NCI-H2227 treated with DMSO at 0.1 percent for 48 hours (cell line): ENCODE results near the gene HOMER2.

Experiments
- DNase-seq: peaks from one replicate; lab custom pipeline; 2025; lab: John Stamatoyannopoulos, UW

The HOMER2 gene

DNA sequence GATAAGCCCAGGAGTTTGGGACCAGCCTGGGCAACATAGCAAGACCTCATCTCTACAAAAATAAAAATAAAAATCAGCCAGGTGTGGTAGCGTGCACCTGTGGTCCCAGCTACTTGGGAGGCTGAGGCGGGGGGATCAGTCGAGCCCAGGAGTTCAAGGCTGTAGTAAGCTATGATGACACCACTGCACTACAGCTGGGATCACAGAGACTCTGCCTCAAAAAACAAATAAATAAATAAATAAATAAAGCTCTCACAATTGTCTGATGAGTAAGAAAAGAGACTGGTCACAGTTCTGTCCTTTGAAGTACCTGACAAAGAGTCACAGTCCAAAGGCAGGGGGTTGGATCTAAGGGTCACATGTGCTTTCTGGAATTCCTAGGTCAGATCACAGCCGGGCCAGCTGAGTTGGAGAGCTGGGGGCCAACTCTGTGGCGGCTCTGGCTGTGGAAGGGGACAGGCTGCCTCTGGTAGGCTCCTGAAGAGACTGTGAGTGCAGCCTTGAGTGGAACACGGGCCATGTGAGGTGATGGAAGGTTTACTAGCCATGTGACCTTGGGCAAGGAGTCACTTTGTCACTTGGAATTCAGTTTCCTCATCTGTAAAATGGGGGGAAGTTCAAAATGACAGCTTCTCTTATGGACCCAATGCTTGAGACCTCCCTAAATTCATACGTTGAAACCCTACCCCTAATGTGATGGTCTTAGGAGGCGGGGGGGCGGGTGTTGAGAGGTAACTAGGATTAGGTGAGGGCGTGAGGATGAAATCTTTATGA lies 95.9 kb downstream of the HOMER2 start:
- no peak for DNase-seq

DNA sequence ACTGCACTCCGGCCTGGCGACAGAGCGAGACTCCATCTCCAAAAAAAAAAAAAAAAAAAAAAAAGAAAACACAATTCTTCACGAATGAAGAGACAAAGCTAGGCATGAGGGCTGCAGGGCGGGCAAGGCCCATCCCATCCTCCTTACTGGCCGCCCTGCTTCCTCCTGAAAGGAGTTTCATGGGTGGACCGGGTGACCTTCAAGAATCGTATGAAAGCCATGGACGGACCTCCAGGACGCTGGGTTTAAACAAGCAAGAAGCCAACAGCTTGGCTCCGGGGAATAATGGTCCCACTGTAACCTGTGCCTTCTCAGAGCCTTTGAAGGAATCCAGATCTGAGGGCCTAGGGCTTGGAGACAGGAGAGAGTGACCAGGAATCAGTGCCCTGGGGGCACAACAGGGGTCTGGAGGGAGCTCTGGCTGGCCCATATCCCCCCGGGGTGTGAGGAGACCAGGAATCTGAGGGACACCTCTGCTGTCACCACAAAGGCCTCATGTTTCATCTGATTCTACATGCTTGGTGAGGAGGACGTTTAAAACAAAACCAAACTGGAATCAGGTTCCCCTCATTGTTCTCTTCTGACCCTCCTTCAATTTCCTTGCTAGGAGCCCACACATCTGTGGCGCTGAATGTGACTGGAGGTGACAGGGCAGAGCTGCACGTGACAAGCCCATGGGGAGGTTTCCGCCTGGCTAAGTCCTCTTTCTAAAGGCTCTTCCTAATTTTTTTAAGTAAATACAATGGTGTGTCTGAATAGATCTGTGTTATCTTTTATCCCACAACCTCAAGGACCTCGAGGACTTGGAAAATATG lies 97.0 kb downstream of the HOMER2 start:
- DNase-seq = no peak

DNA sequence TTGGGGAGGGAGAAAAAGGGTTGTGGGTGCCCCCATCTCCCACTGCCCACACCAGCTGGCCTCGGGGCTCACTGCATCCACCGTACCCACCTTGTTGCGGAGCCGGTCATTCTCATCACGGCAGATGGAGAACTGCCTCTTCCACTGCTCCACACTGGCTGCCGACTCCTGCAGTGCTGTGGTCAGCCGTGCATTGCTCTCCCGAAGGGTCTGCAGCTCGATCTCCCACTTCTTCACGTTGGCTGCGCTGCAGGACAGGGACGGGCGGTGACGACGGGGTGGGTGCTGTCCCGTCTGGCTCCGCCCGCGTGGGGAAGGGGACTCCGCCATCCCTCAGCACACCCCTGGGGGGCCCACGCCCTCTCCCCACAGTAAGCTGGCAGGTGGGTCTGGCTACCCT lies 98.0 kb downstream of the HOMER2 start:
- DNase-seq = no peak

DNA sequence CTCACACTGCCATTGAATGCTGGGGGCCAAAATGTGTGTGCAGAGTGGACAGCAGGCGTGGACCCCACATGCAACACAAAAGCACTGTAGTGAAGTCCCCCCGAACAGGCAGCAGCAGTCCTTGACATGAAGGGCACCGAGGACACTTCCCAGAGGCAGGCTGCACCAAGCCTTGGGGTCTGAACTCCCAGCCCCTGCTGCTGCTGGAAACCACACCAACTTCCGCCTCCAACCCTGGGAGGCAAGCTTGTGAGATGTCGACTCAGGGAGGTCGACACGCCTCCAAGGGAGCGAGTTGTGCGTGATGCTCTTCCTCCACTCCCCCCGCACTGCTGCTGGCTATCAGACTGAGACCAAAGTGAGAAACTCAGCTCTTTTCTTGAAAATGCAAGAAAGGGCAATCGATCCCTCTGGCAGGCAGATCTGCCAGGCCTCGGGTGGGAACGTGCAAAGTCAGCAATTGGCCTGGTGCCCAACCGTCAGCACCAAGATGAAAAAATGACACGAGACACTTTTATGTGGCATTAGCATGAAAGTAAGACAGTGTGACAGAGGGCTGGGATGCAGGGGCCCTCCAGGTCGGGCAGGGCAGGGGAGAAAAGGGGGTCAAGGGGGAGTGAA lies 99.5 kb downstream of the HOMER2 start:
- no peak for DNase-seq

DNA sequence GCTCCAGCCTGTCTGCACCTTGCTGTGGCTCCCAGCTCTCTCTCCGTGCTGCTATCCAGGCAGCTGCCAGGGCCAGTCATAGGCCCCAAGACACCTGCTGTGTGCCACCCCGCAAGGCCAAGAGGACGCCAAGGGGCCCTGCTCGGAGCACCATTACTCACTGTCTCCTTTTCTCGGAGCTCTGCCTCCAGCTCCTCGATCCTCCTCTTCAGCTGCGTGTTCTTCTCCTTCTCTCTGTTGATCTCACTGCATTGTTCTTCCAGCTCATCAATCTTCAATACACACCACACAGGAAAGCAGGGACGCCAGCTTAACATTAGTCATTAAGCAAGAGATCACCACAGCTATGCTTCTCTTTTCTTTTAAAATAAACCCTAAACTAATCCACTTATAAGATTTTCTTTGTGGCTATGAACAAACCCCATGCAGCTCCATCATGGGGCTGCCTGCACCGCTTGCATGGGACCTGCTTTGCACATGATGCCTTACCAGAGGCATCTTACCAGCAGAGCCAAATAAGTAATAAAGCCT lies 100.5 kb downstream of the HOMER2 start:
- DNase-seq = no peak

DNA sequence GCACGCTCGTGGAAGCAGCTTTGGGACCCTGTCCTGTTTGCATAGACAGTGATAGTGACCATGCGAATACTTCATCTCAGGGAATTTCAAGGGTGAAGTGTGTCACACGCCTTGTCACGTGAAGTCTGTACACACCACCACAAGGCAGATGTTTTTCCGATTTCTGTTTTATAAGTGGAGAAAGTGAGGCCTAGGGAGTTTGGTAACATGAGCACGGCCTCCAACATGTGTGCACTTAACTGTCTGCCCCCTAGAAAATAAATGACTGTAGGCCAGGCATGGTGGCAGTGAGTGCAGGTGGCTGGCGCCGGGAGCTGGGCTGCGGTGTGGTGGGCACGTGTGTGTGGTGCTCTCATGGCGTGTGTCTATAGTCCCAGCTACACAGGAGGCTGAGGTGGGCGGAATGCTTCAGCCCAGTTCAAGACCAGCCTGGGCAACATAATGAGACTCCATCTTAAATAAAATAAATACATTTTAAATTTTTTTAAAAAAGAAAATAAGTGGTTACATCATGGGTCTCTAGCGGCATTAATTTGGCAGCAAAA lies 101.1 kb downstream of the HOMER2 start:
- DNase-seq = no peak

DNA sequence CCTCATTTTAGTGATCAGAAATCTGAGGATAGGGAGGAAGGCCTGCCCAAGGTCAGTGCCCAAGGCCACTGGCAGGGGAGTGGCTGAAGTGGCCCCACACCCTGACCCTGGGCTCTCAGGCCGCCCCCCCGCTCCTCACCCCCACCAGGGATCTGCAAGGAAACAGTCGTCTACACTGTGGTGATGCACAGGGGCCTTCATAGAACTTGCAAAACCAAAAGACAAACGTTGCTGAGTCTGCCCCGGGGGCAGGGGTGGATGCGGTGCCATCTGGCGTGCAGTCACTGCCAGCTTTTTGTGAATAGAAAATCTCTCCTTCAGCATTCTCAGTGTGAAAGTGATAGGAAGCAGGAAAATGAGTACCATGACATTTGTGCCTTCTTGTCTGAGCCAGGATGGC lies 101.8 kb downstream of the HOMER2 start:
- DNase-seq = no peak

DNA sequence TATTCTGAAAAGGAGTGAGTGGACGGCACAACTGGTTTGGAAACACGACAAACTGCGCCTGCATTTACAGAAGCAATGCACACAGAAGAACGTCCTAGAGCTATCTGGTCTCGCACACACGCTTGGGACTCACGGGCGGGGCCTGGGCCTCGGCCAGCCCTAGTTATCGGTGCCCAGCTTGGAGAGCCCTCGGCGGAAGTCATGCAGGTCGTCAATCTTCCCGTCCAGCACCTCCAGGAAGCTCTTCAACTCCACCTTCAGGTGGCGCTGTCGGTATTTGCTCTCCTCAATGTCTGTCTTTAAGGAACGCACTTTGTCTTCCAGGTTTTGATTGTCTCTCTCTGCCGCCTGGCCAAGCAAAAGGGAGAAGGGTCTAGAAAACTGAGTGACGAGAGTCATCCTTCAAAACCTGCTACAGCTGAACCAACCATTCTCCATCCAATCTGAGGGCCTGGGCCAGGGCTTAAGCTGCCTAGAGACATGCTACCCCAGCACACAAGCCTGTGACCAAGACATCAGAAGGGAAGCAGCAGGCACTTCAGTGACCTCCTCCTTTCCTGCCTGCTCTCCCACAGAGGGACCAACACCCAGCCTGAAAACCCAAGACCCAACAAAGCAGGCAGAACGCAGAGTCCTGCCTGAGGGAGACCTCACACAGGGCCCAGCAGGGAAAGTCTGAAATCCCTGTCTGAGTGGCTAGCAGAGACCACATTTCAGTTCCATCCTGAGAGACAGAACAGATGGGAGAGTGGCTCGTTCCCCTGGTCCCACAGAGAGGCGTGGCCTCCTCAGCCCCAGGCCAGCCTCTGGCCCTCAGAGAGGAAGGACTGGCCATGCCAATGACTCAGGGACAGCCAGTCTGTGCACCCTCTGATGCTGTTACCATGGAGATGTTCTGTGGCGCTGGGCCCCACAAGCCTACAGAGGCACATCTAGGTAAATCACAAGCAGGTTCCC lies 102.7 kb downstream of the HOMER2 start:
- peak; percentile 57 for DNase-seq

DNA sequence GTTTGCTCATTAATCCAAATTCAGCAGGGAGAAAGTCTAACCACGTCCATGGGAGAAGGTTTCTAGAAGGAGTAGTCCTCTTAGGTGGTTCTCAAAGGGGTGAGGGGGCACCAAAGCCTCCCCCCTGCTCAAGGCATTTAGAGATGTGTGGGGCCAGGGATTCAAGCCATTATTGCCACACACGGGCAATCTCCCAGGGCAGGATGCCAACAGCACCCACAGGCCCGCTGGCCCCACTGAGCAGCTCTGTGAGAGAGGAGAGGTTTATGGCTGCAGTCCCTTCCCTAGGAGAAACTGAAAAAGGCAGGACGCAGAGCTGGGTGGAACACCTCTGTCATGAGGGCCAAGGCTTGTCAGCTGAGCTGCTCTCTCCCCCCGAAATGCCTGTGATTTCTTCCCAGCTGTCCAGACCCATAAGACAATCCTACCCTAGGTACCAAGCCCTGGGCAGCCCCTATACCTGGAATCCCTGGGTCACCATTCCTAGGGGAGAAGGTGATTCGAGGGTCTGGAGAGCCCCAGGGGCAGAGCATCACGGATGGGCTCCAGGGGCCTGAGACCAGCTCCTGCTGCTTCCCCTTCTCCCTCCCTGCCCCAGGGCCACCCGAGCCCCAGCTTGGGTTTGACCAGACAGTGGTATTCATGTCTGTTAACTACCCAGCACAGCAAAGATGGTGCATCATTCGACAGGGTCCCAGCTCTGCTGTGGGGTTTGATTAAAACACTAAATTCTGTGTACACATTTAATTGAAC lies 104.1 kb downstream of the HOMER2 start:
- no peak for DNase-seq

DNA sequence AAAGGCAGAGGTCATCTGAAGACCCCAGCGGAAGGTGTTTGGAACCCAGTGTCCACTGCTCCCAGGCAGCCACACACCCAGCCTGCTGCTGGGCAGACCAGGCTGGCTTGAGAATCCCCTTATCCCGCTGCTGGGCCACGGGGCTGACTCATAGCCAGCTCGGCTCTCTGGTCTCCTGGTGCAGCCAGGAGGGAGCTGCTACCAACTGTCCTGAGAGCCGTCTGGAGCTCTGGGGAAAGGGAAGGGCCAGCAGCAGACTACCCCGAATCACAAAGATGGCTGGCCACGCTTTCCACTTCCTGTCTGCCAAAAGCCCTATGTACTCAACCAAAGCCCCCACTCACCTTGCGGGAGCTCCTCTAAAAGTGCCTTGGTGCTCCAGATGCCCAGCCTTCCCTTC lies 104.8 kb downstream of the HOMER2 start:
- DNase-seq = no peak

DNA sequence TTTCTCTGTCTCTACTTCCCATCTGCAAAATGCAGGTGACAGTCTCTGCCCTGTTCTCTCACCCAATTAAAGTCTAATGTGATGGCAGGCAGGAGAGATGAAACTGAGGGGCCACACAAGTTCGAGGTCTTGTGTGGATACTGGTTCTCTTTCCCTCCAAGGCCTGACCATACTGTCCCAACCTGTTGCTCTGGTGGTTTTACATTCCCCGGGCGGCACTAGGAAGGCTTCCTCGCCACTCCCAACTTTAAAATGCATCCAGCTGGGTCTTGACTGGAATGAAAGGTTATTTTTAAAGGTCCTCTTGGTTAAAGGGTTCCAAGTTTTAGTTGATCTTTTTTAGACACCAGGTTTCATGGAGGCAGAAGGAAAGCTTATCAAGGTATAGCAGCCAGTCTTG lies 105.9 kb downstream of the HOMER2 start:
- DNase-seq = no peak

DNA sequence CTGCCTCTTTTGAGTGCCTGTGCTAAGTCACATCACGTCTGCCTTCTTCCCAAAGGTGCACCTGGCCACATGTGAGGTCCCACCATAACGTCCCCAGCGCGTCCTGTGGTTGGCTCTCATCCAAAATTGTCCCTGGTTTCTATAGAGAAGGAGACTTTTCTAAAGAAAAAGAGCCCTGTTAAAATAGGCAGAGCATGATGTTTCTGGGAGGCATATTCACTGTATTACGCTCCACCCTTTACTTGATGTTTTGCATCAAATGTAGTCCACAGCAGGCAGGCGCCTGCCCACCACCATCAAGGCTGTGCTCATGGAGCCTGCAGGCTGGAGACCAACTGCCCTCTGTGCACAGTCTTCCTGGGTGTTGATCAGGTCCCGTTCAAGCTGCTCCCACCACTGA lies 106.8 kb downstream of the HOMER2 start:
- DNase-seq = no peak

DNA sequence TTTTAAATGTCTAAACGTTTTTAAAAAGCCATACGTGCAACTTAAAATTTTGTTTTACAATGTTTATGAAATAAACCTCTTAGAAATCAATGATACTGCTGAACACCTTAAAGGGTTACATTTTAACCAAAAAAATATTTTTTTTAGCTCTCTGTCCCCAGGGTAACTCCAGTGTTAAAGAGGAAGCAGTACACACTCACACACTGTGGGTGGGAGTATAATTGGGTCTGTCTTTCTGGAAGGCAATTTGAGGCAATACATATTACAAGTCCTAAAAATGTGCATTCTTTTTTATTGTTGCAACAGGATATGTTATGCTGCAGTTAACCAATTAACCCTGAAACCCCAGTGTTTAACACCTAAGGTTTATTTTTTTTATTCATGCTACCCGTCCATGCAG lies 109.0 kb downstream of the HOMER2 start:
- DNase-seq = no peak

DNA sequence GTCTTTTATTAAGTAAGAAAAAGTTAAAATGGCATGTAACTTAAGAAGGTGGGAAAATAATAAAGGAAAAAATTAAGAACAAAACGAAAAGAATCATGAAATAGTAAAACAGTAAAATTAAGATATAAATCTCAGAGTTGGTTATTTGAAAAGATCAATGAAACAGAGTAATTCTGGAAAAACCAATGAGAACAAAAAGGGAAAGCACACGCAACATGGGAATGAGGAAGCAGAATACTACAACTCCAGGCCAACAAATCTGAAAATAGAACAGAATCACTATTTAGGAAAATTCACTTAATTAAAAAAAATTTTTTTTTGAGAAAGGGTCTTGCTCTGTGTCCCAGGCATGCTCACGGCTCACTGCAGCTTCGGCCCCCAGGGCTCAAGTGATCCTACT lies 112.4 kb downstream of the HOMER2 start:
- no peak for DNase-seq

DNA sequence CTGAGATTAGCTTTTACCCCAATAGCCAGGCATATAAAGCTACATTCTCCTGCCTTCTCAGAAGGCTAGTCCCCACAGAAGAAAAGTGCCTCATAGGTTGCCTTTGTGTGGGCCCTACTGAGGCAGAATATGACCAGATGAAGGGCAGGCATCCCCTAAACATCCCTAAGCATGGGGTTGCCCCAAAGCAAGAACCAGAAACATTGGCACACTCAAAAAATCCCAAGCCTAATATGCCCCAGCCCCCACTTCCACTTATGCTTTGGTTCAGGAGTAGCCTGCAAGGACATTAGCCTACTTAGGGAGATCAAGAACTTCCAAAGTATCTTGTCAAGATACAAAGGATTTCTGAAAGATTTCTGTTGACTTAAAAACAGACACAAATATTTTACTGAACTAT lies 113.4 kb downstream of the HOMER2 start:
- DNase-seq = no peak

DNA sequence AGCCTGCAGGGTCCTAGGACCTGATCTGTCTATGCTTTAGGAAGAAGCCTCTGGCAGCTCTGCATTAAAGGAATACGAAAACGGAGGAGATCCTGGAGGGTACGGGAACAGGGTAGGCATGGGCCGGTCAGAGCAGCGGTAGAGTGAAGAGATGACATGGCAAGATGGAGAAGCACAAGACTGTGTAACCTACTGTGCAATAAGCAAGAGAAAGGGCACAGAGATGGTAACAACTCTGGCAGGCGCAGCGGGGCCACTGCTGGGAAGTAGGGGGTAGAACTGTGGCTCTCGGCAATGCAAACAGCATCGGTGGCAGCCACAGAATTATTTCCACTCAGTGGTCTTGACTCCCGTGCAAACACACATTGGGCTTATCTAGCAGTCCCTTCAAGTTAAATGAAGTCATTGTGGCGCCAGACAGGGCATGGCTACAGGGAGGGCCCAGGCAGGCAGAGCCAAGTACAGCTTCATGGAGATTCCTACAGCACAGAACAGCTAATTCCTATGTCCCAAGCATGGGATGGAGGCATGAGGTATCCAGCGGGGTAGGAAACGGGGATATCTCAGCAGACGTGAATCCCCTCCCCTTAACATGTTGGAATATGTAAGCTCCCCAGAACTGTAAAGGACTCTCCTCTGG lies 114.3 kb downstream of the HOMER2 start:
- no peak for DNase-seq

DNA sequence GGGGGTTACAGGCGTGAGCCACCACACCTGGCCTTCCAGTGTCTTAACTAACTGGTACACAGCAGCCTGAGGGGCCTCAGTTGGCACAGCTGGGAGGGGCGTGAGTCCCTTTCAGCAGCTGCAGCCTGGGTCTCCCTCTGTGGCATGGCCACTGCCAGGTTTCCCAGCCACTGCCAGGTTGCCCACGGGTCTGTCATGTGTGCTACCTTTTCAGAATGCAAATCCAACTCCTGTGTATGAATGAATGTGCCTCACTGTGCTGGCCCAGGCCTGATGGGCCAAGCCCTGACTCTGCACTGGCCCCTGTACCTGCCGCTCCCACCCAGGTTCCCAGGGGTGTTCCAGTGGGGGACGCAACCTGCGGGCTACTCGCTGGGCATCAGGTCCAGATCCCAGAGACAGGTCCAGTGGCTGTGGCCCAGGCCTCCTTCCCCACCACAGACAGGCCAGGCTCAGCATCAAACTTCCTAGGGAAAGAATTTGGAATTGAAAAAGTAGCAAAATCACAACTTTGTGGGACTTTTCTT lies 117.1 kb downstream of the HOMER2 start:
- no peak for DNase-seq

DNA sequence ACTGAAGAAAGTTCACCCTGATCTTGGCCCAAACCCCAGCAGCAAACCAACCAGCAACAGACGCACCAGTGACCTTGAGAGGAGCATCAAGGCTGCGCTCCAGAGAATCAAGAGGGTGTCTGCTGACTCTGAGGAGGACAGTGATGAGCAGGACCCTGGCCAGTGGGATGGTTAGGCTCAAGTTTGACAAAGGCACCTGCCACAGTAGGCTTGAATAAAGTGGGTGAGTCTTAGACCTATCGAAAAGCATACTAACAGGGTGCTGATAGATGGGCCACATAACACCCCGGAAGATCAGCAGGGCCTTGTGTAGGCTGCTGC lies 119.2 kb downstream of the HOMER2 start:
- no peak for DNase-seq

DNA sequence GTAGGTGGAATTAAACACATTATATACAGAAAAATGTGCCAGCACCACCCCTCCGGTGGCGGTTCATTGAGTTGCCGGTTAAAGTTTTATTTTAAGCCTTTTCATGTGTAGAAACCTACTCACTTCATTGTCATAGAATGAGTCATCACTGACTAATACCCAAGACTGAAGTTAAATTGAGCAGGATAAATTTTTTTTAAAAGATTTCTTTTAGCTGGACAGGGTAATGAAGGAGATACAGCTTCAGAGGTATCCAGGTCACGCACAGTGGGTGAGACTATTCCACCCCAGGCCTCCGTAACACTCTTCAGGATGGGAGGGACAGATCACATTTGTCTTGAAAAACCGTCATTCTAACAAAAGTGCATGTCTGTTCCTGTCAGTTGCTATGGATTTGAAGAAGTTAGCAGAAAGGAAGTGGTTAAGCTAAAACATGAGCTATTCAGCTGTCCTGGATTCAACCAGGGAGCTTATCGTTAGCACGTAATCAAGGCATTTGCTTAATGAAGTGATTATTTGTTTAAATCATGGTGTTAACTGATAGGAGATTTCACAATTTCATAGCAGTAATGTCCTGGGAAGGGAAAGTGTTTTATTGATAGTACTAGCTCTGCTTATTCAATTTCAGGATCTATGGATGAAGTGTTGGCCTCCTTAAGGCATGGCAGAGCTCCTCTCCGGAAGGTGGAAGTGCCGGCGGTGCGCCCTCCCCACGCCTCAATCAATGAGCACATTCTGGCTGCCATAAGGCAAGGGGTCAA lies 119.7 kb downstream of the HOMER2 start:
- DNase-seq = no peak
